ENCODE results near the gene GPR152.

GPR152 gene

GRCh38 chr11:67448220-67448609 lies 4.3 kb downstream of the GPR152 start:
- DNase-seq (ENCODE audit: extremely low read depth, insufficient read length): no peak
- TF ChIP-seq CTCF (IDR thresholded peaks at IDR 0.05; ENCODE audit: insufficient read depth, low read length, poor library complexity, severe bottlenecking): no peak
- H3K4me3 ChIP-seq (replicated peaks; ENCODE audit: low read depth, low read length): no peak overlapping the region

GRCh38 chr11:67445515-67445914 lies 7.0 kb downstream of the GPR152 start:
- no peak for DNase-seq (ENCODE audit: extremely low read depth, insufficient read length)
- Histone ChIP-seq H3K4me3 (replicated peaks; ENCODE audit: low read depth, low read length) (no peak overlapping the region), H3K36me3 (ENCODE audit: control insufficient read depth, insufficient read depth, low read length) (no peaks in the 10 kb centered on the region), H3K27me3 (replicated peaks; ENCODE audit: control insufficient read depth, insufficient read depth, low read length) (no peaks in the 10 kb centered on the region)
- no peak for TF ChIP-seq CTCF (IDR thresholded peaks at IDR 0.05; ENCODE audit: insufficient read depth, low read length, poor library complexity, severe bottlenecking)

More at GRCh38 chr11:67448220-67448609, 4.3 kb downstream of the GPR152 start:
- no peaks in the 10 kb centered on the region for H3K36me3 ChIP-seq (ENCODE audit: control insufficient read depth, insufficient read depth, low read length)
- H3K27me3 ChIP-seq (replicated peaks; ENCODE audit: control insufficient read depth, insufficient read depth, low read length): no peaks in the 10 kb centered on the region

- DNase-seq (ENCODE audit: extremely low read depth, insufficient read length): no peak
Observed at GRCh38 chr11:67442504-67443404, 9.8 kb downstream of the GPR152 start.

GRCh38 chr11:67441731-67442351 lies 10.7 kb downstream of the GPR152 start:
- Histone ChIP-seq H3K36me3 (ENCODE audit: control insufficient read depth, insufficient read depth, low read length) (peaks cover 3% of the 10 kb centered on the region; the same call in 1 of the 2 replicates), H3K4me3 (replicated peaks; ENCODE audit: low read depth, low read length) (no peak overlapping the region), H3K27me3 (replicated peaks; ENCODE audit: control insufficient read depth, insufficient read depth, low read length) (no peaks in the 10 kb centered on the region)
- no peak for DNase-seq (ENCODE audit: extremely low read depth, insufficient read length)
- no peak for TF ChIP-seq CTCF (IDR thresholded peaks at IDR 0.05; ENCODE audit: insufficient read depth, low read length, poor library complexity, severe bottlenecking)

More at GRCh38 chr11:67442504-67443404, 9.8 kb downstream of the GPR152 start:
- H3K36me3 ChIP-seq (ENCODE audit: control insufficient read depth, insufficient read depth, low read length): peaks cover 3% of the 10 kb centered on the region; the same call in 1 of the 2 replicates
- no peak for TF ChIP-seq CTCF (IDR thresholded peaks at IDR 0.05; ENCODE audit: insufficient read depth, low read length, poor library complexity, severe bottlenecking)
- peak overlapping the region; percentile 53 for H3K4me3 ChIP-seq (replicated peaks; ENCODE audit: low read depth, low read length)
- H3K27me3 ChIP-seq (replicated peaks; ENCODE audit: control insufficient read depth, insufficient read depth, low read length): no peaks in the 10 kb centered on the region

GRCh38 chr11:67441098-67441563 lies 11.4 kb downstream of the GPR152 start:
- H3K4me3 ChIP-seq (replicated peaks; ENCODE audit: low read depth, low read length): no peak overlapping the region
- peaks cover 4% of the 10 kb centered on the region for H3K36me3 ChIP-seq (ENCODE audit: control insufficient read depth, insufficient read depth, low read length)
- no peak for TF ChIP-seq CTCF (IDR thresholded peaks at IDR 0.05; ENCODE audit: insufficient read depth, low read length, poor library complexity, severe bottlenecking)
- no peak for DNase-seq (ENCODE audit: extremely low read depth, insufficient read length)
- H3K27me3 ChIP-seq (replicated peaks; ENCODE audit: control insufficient read depth, insufficient read depth, low read length): no peaks in the 10 kb centered on the region
